ENCODE results near the gene TBC1D22B.

TBC1D22B gene, protein sequence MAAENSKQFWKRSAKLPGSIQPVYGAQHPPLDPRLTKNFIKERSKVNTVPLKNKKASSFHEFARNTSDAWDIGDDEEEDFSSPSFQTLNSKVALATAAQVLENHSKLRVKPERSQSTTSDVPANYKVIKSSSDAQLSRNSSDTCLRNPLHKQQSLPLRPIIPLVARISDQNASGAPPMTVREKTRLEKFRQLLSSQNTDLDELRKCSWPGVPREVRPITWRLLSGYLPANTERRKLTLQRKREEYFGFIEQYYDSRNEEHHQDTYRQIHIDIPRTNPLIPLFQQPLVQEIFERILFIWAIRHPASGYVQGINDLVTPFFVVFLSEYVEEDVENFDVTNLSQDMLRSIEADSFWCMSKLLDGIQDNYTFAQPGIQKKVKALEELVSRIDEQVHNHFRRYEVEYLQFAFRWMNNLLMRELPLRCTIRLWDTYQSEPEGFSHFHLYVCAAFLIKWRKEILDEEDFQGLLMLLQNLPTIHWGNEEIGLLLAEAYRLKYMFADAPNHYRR

DNA sequence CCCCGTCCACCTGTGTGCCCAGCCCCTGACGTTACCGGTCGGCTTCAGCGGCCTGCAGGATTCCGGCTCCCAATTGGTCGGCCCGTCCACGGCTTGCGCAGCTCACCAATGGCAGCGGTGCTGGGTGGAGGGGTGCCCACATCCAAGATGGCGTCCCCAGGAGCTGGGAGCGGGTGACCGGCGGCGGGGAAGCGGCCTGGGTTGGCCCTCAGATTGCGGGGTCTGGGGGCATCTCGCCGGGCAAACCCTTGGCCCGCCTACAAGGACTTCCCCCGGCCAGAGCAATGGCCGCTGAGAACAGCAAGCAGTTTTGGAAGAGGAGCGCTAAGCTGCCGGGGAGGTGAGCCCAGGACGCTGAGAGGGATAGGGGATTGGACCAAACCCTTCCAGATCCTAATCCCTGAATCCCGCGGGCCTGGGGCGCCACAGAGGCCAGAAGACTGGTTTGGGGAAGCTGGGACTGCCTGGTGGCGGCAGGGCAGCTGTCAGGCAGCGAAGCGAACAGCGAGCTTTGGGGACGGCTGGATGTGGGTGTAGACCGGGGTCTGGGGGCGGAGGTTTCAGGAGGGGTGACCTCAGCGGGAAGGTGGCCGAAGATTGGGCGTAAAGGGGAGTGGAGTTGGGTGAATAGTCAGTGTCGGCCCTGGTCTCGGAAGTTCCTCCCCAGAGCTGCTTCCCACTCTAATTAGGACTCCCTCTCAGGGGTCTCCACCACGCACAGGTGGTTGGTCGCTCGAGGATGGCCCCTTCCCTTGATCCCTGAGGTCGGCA, at the start of gene TBC1D22B, which contains the start of gene TMEM217:
TBC1D22B (plus strand) TSS at position 139 of the 771 bp plus-strand sequence; CDS start at position 285, 146 bp downstream.
TMEM217 (minus strand) TSS at position 511 of the 771 bp plus-strand sequence. CDS start 39,114 bp downstream, outside the sequence.
- FAIRE-seq (peak; percentile 98), DNase-seq (ENCODE audit: low spot score) (peak; percentile 100)

- peak; percentile 83 for DNase-seq (ENCODE audit: low spot score)
- no peak for FAIRE-seq
These were observed 49.6 kb upstream of the TBC1D22B start for GRCh38 chr6:37207903-37208456.

GRCh38 chr6:37208793-37209192, 48.8 kb upstream of the TBC1D22B start:
- no peak for DNase-seq (ENCODE audit: low spot score)
- no peak for FAIRE-seq

- FAIRE-seq (no peak), DNase-seq (ENCODE audit: low spot score) (no peak)
These were observed 47.9 kb upstream of the TBC1D22B start for GRCh38 chr6:37209461-37210205.

DNA sequence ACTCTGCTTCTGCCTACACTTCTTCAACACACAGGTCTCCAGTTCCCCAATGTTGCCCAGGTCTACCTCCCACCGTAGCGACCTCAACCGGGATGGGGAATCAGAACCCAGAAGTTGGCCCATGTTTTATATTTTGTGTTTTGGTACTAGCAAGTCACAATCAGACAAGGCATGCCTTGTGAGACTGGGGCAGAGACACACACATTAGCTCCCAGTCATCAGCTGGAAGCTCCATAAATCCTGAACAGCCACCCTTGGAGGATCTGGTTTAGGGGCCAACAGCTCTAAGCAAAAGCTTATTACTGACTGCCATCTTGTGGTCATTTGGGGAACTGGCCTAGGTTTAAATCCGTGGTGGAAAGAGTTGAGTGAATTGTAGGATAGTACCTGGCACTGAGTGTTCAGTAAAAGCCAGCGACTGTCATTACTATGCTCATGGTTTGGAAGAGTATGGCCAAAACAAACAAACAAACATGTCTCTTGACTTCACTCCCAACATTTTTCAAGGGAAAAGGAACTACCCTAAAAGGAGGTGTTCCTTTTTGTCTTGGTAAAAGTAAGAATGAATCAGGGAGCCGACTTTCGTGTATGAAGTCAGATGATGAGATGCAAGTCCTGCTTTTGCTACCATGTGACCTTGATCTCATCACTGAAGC, 47.1 kb upstream of the TBC1D22B start:
- no peak for FAIRE-seq
- DNase-seq (ENCODE audit: low spot score), result peak; percentile 80

- DNase-seq (ENCODE audit: low spot score), result no peak
- no peak for FAIRE-seq
These were observed 45.3 kb upstream of the TBC1D22B start for GRCh38 chr6:37212268-37212667.

GRCh38 chr6:37218061-37218460, 39.5 kb upstream of the TBC1D22B start:
- no peak for FAIRE-seq
- DNase-seq (ENCODE audit: low spot score), result no peak

DNA sequence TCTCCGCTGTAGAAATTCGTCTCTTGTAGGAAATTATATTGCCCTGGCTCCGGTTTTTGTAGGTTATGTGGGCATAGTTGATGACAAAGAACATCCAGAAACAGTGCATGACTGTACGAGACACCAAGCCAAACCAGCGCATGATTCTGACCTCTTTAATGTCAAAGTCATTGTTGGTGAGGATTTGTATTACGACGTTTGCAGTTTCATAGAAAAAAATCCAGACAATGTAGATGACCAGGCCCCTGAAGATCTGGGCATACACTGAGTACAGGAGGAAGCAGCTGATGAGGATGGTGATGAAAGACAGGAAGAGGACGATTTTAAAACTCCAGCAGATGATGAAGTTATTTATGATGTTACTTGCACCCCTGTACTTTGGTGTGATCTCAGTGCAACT, 39.1 kb upstream of the TBC1D22B start:
- no peak for FAIRE-seq
- no peak for DNase-seq (ENCODE audit: low spot score)

- DNase-seq (ENCODE audit: low spot score) (no peak), FAIRE-seq (no peak)
These were observed 35.9 kb upstream of the TBC1D22B start for GRCh38 chr6:37221585-37222124.

- FAIRE-seq, result peak; percentile 32
These were observed 35.2 kb upstream of the TBC1D22B start for GRCh38 chr6:37222125-37222967.

GRCh38 chr6:37222992-37223391, 34.6 kb upstream of the TBC1D22B start:
- no peak for DNase-seq (ENCODE audit: low spot score)
- no peak for FAIRE-seq

More at GRCh38 chr6:37222125-37222967, 35.2 kb upstream of the TBC1D22B start:
- DNase-seq (ENCODE audit: low spot score), result peak; percentile 95

DNA sequence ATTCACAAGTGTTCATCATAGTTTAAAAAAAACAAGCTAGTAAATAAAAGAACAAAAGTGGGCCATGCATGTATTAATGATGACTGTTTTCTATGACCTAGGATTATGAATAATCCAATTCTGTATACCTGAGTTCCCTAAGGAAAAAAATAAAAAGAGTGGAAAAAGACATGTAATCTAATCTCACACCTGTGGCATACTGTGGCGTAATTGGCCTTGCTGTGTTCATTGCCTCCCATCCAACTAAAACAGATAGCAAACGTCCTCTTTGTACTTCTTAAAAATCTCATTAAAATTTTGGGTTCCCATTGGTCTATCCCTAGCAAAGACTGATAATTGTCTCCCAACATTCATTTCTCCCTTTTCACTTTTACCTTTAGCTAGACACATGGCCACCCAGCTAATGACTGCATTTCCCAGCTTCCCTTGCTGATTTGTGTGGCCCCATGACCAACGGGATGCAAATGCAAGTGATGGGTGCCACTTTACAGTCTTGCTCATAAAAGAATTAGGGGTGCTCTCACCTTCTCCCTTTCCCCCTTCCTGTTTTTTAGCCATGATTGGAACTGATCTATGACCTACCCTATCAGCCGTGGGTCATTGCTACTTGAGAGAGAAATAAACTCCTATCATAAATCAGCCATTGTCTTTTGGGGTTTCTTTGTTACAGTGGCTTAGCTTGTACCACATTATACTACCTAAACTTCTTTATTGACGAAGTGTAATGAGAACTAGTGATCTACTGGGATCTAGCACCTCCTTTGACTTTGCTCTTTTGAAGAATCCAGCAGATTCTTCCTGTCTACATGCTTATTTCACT, 32.0 kb upstream of the TBC1D22B start:
- DNase-seq (ENCODE audit: low spot score) (no peak), FAIRE-seq (no peak)

GRCh38 chr6:37230104-37230503, 27.5 kb upstream of the TBC1D22B start:
- no peak for FAIRE-seq
- no peak for DNase-seq (ENCODE audit: low spot score)

DNA sequence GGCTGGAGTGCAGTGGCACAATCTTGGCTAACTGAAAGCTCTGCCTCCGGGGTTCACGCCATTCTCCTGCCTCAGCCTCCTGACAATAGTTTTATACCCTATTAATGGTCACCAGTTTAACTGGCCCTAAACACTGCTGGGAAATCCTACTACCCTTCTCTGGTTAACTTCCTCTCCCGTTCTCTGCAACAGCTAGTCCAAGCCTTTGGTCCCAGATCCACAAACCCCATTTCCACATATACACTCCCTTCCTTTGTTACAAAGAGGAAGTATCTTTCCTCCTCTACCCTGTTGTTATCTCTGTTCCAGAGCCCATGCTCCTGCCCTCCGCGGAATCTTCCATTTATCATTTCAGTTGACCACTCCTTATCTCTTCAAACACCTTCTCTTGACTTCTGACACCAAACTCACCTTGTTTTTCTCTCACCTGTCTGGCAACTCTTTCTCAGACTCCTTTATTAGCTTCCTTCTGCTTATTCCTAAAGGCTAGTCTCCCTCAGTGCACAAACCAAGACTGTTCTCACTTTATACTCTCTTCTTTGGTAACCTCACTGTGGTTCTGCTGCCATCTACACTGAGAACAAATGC, 25.0 kb upstream of the TBC1D22B start:
- DNase-seq (ENCODE audit: low spot score) (no peak), FAIRE-seq (no peak)

- FAIRE-seq (no peak), DNase-seq (ENCODE audit: low spot score) (no peak)
These were observed 24.0 kb upstream of the TBC1D22B start for GRCh38 chr6:37233541-37233940.

DNA sequence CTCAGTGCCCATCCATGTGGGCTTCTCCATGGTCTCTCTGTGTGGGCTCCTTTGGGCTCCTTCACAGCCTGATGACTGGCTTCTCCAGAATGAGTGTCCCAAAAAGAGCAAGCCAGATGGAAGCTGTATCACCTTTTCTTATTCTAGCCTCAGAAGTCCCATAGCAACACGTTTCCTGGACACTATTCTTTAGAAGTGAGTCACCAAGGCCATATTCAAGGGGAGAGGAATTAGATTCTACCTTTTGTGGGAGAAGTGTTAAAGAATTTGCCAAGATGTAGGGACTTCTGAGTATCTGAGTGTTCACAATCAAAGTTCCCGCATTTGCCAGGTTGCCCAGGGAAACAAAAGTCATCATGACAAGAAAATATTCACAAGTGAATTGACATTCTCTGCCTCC, 20.7 kb upstream of the TBC1D22B start:
- FAIRE-seq (no peak), DNase-seq (ENCODE audit: low spot score) (no peak)

DNA sequence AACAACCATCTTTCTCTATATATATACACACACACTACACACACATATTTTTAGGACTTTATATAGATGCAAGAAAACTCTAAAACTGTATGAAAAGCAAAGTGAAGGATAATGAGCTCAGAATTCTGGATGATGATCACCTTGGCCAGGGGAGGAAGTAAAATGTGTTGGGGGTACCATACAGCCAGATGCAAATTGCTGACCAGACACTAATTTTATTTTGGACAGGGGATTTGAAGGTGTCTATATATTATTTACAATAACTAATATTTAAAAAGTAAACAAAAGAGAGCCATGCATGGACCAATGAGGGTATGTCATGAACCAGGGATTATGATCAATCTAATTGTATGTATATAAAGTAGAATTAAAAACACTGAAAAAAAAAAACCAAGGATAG, 19.8 kb upstream of the TBC1D22B start:
- DNase-seq (ENCODE audit: low spot score) (no peak), FAIRE-seq (no peak)

GRCh38 chr6:37238381-37238780, 19.2 kb upstream of the TBC1D22B start:
- FAIRE-seq (no peak), DNase-seq (ENCODE audit: low spot score) (no peak)

Measured in urothelium cell line (cell line).